Fibroblast of lung (primary cell): ENCODE data around the gene HKDC1. TPM values are rescaled to one million over a fixed set of nuclear protein-coding genes. Genes with fewer than 3 reads are reported as not detected.

ENCODE experiments used
- DNase-seq, 2 donors: peaks; one replicate each; pipeline versions ENCODE4 v3.0.0 to v3.0.0-alpha.2; 2010; ENCODE audit warnings: low read depth in 2 of 2
- H2AFZ ChIP-seq: 2 replicates; pipeline ENCODE4 v1.5.1; 2012; ENCODE audit warnings: low read length, control low read depth, inconsistent platforms
- H3K27ac ChIP-seq: 2 replicates; pipeline ENCODE4 v1.5.1; 2011; ENCODE audit warnings: low read length, control low read depth; ENCODE audit not compliant: insufficient read depth
- H3K27me3 ChIP-seq: 2 replicates; pipeline ENCODE4 v1.5.1; 2011; ENCODE audit warnings: mild to moderate bottlenecking, low read length; ENCODE audit not compliant: control insufficient read depth, insufficient read depth
- H3K36me3 ChIP-seq: 2 replicates; pipeline ENCODE4 v1.5.1; 2011; ENCODE audit warnings: low read length; ENCODE audit not compliant: control insufficient read depth, insufficient read depth
- H3K4me1 ChIP-seq: 2 replicates; pipeline ENCODE4 v1.5.1; 2011; ENCODE audit warnings: low read length; ENCODE audit not compliant: control insufficient read depth, insufficient read depth; ENCODE audit errors: extremely low read depth
- H3K4me2 ChIP-seq: 2 replicates; pipeline ENCODE4 v1.5.1; 2011; ENCODE audit warnings: low read length, control low read depth; ENCODE audit not compliant: insufficient read depth; ENCODE audit errors: extremely low read depth
- H3K4me3 ChIP-seq, 4 experiments: fragments of 200-600 bp in 1 of 4; sonication (generic) in 1 of 4; replicated peaks in 1 of 4; 2 replicates each; pipeline ENCODE4 v1.5.1; 2011 to 2016; ENCODE audit warnings: low read length in 4 of 4, low read depth in 3 of 4, mild to moderate bottlenecking in 3 of 4, control low read depth in 2 of 4, inconsistent platforms in 1 of 4, mixed read lengths in 1 of 4; ENCODE audit not compliant: insufficient read depth in 1 of 4; ENCODE audit errors: control extremely low read depth in 1 of 4
- H3K79me2 ChIP-seq: 2 replicates; pipeline ENCODE4 v1.5.1; 2012; ENCODE audit warnings: mild to moderate bottlenecking, low read length, inconsistent platforms; ENCODE audit not compliant: control insufficient read depth, insufficient read depth
- H3K9ac ChIP-seq: 2 replicates; pipeline ENCODE4 v1.5.1; 2011; ENCODE audit warnings: mild to moderate bottlenecking, low read length, control low read depth; ENCODE audit not compliant: insufficient read depth
- H3K9me3 ChIP-seq: 2 replicates; pipeline ENCODE4 v1.5.1; 2012; ENCODE audit warnings: low read depth, low read length; ENCODE audit not compliant: control insufficient read depth, insufficient read depth
- H4K20me1 ChIP-seq: 2 replicates; pipeline ENCODE4 v1.5.1; 2011; ENCODE audit warnings: low read length; ENCODE audit not compliant: control insufficient read depth, insufficient read depth; ENCODE audit errors: extremely low read depth
- EZH2 ChIP-seq: IDR thresholded peaks from 2 replicates; pipeline ENCODE4 v1.5.1; 2012; ENCODE audit warnings: low read length, control low read depth, mild to moderate bottlenecking; ENCODE audit errors: missing control alignments
- polyA plus RNA-seq, 2 donors: library from polyadenylated mRNA; depleted of rRNA in 1 of 2; stranded (reverse) in 1 of 2; unstranded in 1 of 2; fragments of >200 nt; gene quantifications; 2 replicates each; pipeline ENCODE4 v1.2.1, GENCODE V29; 2011 to 2012; ENCODE audit warnings: missing spikeins in 1 of 2
- total RNA-seq: library from RNA; depleted of rRNA; stranded (reverse); fragments of >200 nt; gene quantifications from 2 replicates; pipeline ENCODE4 v1.2.1, GENCODE V29; 2014
- TF ChIP-seq, protein P1 (sequence below), 2 donors: IDR thresholded peaks in 1 of 2; conservative IDR thresholded peaks in 1 of 2; 1 replicate in 1 of 2; 2 replicates in 1 of 2; pipeline ENCODE4 v1.5.1; 2011 to 2012; ENCODE audit warnings: low read length in 2 of 2, control low read depth in 1 of 2, inconsistent platforms in 1 of 2, low read depth in 1 of 2, mild to moderate bottlenecking in 1 of 2

HKDC1 gene
- total and polyA plus RNA-seq, 2 donors (not counting 1 experiment from before 2014, with no cell fraction given), result 0.12 to 1.8 TPM

DNA sequence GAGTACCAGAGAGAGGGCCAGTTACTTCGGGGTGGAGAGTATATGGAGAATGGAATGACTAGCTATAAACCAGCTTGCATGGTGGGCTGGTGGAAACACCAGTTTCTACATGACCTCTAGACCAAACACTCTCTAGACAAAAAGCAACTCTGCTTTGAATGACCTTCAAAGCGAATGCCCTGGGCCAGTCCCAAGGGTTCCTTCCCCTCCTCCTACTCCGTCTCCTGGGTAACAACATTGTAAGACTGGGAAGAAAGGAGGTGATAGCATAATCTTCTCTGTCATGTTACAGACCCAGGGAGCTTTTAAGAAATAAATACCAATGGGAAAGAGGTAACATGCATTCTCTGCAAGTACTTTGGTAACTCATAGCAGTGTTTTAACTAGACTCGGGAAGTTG is 65.6 kb downstream of the HKDC1 start:
- Histone ChIP-seq H3K79me2 (no peaks in the 10 kb centered on the region), H3K27me3 (peaks cover 8% of the 10 kb centered on the region), H3K9ac (no peak overlapping the region), H3K4me3 (no peak overlapping the region), H4K20me1 (no peaks in the 10 kb centered on the region), H3K4me2 (no peak overlapping the region), H3K27ac (no peak overlapping the region), H3K36me3 (no peaks in the 10 kb centered on the region), H2AFZ (no peak overlapping the region), H3K4me1 (no peaks in the 10 kb centered on the region), H3K9me3 (no peaks in the 10 kb centered on the region)
- TF ChIP-seq, protein P1, sequence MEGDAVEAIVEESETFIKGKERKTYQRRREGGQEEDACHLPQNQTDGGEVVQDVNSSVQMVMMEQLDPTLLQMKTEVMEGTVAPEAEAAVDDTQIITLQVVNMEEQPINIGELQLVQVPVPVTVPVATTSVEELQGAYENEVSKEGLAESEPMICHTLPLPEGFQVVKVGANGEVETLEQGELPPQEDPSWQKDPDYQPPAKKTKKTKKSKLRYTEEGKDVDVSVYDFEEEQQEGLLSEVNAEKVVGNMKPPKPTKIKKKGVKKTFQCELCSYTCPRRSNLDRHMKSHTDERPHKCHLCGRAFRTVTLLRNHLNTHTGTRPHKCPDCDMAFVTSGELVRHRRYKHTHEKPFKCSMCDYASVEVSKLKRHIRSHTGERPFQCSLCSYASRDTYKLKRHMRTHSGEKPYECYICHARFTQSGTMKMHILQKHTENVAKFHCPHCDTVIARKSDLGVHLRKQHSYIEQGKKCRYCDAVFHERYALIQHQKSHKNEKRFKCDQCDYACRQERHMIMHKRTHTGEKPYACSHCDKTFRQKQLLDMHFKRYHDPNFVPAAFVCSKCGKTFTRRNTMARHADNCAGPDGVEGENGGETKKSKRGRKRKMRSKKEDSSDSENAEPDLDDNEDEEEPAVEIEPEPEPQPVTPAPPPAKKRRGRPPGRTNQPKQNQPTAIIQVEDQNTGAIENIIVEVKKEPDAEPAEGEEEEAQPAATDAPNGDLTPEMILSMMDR (conservative IDR thresholded peaks at IDR 0.05 in 1 of 2, IDR thresholded peaks at IDR 0.05 in 1 of 2; ENCODE audit: low read depth in 1 of 2, low read length in 2 of 2), result no peak
- TF ChIP-seq EZH2, result no peak
- DNase-seq, result no peak

DNA sequence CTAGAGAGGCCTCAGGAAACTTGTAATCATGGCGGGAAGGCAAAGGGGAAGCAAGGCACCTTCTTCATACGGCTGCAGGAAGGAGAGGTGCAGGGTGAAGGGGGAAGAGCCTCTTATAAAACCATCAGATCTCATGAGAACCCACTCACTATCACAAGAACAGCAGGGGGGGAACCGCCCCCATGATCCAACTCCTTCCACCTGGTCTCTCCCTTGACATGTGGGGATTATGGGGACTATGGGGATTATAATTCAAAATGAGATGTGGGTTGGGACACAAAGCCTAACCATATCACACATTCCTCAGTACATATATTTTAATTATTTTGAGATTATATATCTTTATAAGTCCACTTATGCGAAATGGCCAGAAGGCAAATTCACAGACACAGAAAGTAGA is 67.0 kb downstream of the HKDC1 start:
- H2AFZ ChIP-seq, result no peak overlapping the region
- DNase-seq, result no peak
- no peak overlapping the region for H3K4me3 ChIP-seq
- H3K36me3 ChIP-seq, result no peaks in the 10 kb centered on the region
- no peaks in the 10 kb centered on the region for H3K9me3 ChIP-seq
- TF ChIP-seq, protein P1 (conservative IDR thresholded peaks at IDR 0.05 in 1 of 2, IDR thresholded peaks at IDR 0.05 in 1 of 2; ENCODE audit: low read depth in 1 of 2, low read length in 2 of 2), result no peak
- no peak for TF ChIP-seq EZH2
- no peaks in the 10 kb centered on the region for H4K20me1 ChIP-seq
- no peaks in the 10 kb centered on the region for H3K4me1 ChIP-seq
- no peaks in the 10 kb centered on the region for H3K79me2 ChIP-seq
- H3K9ac ChIP-seq, result no peak overlapping the region
- no peak overlapping the region for H3K4me2 ChIP-seq
- H3K27me3 ChIP-seq, result peaks cover 13% of the 10 kb centered on the region
- no peak overlapping the region for H3K27ac ChIP-seq

- Histone ChIP-seq H3K9me3 (no peaks in the 10 kb centered on the region), H3K27me3 (peaks cover 14% of the 10 kb centered on the region), H3K4me2 (no peak overlapping the region), H3K79me2 (no peaks in the 10 kb centered on the region), H3K36me3 (no peaks in the 10 kb centered on the region), H3K27ac (no peak overlapping the region), H2AFZ (no peak overlapping the region), H3K4me3 (no peak overlapping the region), H4K20me1 (no peaks in the 10 kb centered on the region), H3K9ac (no peak overlapping the region), H3K4me1 (no peaks in the 10 kb centered on the region)
- no peak for TF ChIP-seq EZH2
- TF ChIP-seq, protein P1 (conservative IDR thresholded peaks at IDR 0.05 in 1 of 2, IDR thresholded peaks at IDR 0.05 in 1 of 2; ENCODE audit: low read depth in 1 of 2, low read length in 2 of 2), result no peak
- DNase-seq, result no peak
These were observed 70.9 kb downstream of the HKDC1 start for GRCh38 chr10:69290993-69291392.
